Measurements from ENCODE around the gene TRIM3.

The TRIM3 gene

DNA sequence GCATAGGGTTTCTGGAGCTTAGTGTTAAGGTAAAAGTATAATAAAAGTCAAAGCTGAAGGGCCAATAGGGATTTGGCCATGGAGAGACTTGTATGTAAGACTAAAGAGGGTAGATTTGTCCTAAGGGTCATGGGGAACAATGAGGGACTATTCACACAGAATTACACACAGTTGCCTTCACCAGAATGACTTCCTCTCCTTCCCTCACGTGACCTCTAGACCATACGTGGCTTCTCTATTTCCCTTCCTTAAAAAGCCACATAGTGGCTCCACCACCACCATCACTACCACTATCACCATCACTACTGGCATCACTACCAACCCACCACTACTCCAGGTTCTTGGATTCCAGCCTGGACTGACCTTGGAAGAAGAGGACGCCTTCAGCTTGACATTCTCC, 35.7 kb downstream of the TRIM3 start:
- no peak for DNase-seq (ENCODE audit: low read depth)

DNA sequence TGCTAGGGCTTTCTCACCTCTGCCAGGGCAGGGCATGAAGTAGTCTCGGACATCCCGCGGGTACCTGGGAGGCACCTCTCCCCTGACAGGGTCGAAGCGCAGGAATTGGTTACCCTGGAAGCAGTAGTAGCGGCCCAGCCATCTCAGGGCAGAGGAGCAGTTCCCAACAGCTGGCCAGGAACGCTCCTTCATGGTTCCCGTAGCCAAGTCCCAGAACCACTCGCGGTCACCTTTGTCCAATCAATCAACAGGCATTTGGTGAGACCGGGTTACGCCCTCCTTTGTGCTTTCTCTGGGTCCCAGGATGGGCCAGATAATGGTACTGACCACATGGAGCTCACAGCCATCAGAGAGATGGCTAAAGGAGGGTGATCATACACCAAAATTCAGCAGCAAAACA, 36.3 kb downstream of the TRIM3 start:
- DNase-seq (ENCODE audit: low read depth): no peak

DNA sequence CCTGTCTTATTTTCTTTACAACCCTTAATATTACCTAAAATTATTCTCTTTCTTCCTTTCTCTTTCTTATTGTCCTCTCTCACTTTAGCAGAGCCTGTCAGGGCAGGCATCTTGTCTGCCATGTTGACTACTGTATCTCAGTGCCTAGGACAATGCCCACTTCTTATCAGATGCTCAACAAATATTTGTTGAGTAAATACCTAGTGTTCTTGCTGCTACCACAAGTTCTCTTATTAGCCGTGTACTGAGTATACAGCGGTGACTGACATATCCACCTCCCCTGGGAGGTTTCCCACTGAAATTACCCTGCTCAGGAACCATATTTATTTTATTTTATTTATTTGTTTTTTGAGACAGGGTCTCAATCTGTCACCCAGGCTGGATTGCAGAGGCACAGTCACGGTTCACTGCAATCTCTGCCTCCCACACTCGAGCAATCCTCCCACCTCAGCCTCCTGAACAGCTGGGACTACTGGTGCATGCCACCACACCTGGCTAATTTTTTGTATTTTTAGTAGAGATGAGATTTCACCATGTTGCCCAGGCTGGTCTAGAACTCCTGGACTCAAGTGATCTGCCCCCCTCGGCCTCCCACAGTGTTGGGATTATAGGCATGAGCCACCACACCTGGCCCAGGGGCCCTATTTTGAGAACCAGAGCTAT, 39.6 kb downstream of the TRIM3 start:
- DNase-seq (ENCODE audit: low read depth): no peak

DNA sequence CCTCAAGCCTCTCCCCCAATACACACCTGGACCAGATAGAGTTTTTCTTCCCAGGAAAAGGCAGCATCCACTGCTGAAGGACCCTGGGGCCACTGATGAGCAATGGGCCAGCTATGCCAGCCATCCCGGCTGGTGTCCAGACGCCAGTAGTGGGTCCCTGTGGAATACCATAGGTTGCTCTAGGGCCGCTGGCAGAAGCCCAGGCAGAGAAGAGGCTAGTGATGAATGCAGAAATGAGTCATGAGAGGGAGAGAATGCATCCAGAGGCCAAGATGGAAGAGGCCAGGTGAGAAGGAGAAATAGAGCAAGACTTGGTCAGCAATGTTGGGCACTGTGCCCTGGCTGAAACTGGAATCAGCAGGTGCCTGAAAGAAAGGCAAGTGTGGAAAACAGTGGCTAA, 41.9 kb downstream of the TRIM3 start:
- peak; percentile 70 for DNase-seq (ENCODE audit: low read depth)

DNA sequence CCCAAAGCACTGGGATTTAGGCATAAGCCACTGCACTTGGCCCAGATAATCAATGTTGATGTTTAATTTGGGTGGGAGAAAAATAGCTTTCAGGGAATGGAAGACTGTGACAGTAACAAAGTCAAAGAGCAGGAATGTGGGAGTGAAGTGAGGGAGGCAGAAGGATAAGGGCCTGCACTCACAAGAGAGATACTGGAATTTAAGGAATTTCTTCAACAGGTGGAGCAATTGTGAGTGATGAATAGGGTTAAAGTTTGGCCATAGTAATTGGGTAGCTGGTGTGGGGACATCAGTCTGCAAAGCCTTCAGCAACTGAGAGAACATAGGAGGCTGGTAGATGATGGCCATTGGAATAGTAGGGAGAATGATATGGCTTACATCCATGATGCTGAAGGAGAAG, 46.2 kb downstream of the TRIM3 start:
- no peak for DNase-seq (ENCODE audit: low read depth)

DNA sequence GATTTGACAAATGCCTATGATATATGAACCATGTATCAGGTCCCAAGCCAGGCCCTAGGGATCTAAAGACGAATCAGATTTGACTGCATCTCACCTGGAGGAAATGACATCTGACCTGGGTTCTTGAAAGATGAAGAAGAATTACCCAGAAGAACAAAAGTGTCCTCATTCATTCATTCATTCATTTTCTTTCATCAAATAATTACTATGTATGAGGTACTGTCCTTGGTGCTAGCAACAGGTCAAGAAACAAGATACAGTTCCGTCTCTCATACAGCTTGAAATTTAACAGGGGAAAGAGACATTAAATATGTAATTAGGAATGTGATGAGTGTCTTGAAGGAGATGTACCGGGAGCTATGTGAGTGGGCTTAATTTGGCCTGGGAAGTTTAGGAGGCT, 53.1 kb downstream of the TRIM3 start:
- DNase-seq (ENCODE audit: low read depth): no peak

DNA sequence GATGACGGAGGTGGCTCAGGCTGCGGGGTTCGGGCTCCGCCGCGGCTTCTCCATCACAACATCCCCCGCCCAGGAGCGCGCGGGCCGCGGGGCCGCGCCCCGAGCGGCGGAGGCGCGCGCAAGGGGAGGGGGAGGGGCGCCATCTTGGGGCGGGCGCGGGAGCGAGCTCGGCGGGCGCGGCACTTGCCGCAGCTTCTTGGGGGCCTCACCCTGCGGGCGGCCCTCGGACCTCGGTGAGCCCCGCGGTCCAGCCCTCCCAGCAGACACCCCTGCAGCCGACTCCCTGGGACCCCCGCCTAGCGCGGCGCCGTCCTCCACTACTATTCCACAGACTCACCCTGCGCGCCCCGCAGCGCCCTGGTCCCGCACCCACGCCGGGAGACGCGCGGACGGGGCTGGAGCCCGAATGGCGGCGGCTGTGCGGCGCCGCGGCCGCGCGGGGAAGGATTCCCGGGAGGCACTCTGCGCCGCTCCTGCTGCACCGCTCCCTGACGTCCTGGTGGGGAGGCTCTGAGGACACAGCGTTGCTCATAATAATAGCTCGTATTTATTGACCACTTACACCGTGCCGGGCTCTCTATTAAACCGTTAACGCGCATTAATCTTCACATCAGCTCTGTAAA, 54.6 kb downstream of the TRIM3 start, which contains the start of gene APBB1:
Gene APBB1 (minus strand): TSS at position 86 of the 623 bp plus-strand sequence. CDS start 7,747 bp downstream, outside the sequence.
- DNase-seq (ENCODE audit: low read depth): no peak

DNA sequence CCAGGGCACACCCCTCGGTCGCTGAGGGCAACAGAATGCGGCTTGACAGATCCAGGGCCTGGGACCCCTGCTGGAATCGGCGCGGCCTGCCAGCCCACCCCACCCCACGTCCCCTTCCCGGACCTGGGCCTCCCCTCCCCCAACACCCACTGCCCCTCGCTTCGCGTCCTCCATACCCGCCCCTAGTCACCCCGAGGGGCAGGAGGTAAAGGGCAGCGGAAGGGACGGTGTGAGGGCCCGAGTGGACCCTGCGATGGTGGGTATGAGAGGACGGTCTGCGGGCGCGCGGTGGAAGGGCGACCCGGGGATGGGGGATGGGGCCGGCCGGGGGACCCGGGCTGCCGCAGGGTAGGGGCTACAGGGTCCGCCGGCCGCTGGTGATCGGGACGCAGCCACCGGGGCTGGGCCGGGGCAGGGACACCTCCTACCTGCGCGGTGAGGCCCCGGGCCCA, 55.2 kb downstream of the TRIM3 start:
- no peak for DNase-seq (ENCODE audit: low read depth)

DNA sequence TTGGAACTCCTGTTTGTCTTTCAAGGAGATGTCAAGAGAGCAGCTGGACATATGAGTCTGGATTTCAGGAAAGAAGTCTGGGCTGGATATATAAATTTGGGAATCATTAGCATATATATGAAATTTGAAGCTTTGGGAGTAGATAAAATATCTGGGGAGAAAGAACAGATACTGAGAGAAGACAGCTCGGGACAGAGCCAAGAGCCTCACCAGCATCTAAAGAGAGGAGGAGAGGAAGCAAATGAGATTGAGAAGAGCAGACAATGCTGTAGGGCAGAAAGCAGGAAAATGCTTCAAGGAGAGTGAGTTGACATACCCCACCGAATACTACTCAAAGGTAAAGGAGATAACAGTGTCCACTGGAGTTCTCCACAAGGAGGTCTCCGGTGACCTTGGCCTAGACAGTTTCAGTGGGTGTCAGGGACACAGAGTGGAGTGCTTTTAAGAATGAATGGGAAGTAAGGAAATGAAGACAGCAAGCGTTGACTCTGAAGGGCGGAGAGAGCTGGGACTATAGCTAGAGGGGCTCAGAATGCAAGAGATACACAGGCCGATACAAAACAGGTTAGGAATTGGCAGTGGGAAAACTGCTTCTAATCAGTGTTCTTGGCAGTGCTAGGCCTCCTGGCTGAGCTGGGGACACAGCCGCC, 55.7 kb downstream of the TRIM3 start:
- DNase-seq (ENCODE audit: low read depth): no peak

DNA sequence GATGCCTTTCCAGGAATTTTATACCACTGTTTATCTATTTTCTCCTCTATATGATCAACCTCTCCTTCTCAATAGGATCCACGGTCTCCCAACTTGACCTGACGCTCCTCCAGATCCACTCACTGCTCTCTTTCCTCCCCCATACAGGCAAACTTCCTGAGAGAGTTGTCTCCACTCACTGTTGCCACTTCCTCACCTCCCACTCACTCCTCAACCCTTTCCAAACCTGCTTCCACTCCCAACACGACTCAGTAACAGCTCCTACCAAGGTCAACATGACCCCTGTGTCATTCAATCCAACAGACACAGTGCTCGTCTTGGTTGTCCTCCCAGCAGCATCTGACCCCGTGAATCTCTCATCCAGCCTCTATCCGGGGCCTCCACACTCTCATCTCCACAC, 57.9 kb downstream of the TRIM3 start:
- DNase-seq (ENCODE audit: low read depth): no peak

DNA sequence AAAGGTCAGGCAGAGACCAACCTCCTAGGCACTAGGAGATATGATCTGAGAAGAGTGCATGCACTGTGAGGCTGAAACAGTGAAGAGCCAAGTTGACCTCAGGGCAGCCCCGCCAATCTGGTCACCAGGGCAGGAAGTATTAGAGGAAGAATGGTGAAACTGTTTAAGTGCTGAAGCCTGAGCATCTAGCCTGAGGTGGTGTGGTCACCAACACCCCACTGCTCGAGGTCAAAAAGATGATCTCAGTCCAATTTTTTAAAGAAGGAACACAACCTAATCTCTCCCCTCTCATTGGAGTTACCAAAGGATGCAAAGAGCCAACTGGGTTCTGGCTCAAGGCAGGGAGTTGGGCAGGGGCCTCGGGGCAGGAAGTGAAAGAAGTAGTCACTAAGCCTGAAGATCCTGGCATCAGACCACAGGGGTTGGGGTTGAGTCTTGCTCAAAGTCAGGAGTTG, 58.8 kb downstream of the TRIM3 start:
- DNase-seq (ENCODE audit: low read depth): no peak

DNA sequence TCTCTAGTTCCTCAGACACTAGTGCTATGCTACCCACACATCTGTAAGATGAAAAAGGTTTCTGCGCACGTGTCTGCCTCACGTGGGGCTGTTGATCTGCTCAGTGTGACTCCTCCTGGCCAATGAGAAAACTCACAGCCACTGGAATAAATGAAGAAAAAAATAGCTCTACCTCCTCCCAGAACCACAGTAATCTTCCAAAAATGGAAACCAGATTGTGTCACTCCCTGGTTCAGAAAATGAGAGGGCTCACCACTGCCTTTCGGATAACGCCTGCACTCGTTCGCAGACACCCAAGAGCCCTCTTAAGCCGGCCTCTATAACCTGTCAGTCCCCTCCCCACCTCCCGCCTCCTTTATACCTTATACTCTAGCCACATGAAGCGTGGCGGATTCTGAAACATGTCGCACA, 59.9 kb downstream of the TRIM3 start:
- DNase-seq (ENCODE audit: low read depth): no peak

DNA sequence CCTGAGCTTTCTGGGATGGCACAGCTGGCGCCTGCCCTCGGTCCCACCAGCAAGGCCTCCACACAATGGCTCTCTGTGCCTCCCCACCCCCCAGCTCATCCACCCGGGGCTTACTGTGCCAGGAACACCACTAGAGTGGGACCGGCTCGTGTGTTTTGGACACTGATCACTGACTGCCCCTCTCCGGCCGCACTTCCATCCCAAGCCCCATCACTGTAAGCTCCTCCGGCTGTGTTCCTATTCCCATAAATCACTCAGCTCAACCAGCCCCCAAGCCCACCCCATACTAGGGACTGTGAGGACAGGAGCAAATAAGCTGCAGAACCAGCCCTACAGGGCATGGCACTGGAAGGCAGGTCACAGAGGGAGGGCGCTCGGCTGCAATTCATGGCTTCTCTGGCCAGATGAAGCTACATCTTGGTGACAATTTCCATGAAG, 62.1 kb downstream of the TRIM3 start:
- no peak for DNase-seq (ENCODE audit: low read depth)

DNA sequence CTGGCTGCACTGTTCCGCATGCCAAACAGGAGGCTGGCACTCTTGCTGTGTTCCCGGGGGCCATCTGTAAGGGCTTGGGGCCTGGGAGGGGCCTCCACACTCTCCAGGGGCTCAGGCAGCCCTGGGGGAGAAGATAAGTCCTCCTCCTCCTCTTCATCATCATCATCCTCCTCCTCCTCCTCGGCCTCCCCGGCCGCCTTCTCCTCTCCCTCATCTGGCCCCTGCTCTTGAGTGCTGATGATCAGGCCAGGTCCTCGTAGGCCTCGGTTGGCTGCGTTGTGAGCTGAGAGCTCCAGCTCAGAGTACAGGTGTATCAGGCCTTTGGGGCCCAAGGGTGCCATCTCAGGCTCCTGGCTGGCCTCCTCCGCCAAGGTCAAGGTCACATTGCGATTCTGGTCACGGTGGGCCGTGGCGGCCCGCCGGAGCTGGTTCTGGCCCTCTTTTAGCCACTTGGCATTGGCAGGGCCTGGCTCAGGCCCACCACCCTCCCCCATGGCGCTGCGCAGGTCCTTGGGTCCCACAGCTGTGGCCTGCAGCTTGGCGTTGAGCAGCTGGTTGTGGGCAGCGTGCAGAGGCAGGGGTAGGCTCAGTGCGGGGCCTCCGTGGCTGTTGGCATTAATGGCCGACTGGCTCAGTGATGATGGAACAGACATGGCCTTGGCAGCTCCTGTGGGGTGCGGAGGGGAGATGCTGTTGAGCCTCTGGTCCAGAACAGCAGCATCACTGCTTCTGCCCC, 62.9 kb downstream of the TRIM3 start:
- DNase-seq (ENCODE audit: low read depth): no peak

DNA sequence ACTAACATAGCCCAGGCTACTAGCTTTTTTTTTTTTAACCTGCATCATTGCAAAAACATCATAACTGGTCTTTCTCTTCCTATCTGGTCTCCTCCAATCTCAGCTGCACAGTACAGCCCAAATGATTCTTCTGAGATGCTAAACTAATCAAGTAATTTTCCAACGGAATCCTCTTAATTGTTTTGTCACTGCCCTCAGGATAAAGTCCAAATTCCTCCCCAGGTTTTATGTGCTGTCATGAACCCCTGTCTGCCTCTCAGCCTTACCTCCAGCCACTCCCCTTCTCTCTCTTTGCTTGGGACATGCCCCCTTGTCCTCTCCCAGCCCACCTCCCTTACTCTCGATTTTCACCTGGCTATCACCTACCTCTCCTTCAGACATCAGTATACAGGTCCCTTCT, 67.4 kb downstream of the TRIM3 start:
- no peak for DNase-seq (ENCODE audit: low read depth)

DNA sequence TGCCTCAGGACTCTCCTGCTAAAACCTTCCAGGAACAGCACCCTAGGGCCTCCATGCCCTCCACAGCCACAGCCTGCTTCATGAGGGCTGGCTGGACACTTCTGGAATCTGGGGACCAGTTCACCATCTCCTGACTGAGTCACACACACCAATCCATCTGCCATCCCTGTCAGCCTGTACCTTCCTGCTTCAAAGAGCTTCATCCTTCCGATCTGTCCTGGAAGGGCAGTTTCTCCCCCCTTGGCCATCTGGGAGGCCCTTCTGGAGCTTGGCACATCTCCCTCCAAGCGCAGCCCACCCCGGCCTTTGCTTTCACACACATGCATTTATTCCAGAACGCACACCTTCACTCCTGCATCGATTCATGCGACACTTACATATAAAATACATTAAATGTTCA, 67.9 kb downstream of the TRIM3 start:
- no peak for DNase-seq (ENCODE audit: low read depth)

DNA sequence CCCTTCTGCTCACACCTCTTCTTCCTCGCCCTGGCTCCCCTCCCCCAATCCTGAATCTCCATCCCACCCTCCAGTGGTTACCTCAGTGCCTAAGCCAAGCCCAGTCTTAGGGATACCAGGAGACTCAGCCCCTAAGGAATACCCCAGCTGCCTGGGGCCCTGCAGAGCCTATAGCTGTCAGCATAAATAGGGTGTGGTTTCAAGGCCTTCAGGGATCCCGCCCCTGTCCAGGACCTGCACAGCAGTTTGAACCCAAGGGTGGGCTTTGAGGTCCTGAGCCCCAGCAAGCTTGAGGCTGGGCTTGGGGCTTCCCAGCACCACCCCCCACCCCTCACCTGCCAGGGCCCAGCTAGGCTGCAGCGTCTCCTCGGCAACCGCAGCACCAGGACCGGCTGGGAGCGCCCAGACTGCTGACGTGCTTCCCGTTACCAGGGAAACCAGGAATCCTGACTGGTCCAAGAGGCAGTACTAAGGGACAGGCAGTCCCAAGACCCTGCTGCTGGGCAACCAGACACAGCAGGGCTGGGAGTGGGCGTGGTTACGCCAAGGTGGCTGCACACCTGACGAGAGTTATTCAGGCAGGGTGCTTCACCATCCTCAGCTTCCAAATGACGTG, 68.6 kb downstream of the TRIM3 start:
- no peak for DNase-seq (ENCODE audit: low read depth)

DNA sequence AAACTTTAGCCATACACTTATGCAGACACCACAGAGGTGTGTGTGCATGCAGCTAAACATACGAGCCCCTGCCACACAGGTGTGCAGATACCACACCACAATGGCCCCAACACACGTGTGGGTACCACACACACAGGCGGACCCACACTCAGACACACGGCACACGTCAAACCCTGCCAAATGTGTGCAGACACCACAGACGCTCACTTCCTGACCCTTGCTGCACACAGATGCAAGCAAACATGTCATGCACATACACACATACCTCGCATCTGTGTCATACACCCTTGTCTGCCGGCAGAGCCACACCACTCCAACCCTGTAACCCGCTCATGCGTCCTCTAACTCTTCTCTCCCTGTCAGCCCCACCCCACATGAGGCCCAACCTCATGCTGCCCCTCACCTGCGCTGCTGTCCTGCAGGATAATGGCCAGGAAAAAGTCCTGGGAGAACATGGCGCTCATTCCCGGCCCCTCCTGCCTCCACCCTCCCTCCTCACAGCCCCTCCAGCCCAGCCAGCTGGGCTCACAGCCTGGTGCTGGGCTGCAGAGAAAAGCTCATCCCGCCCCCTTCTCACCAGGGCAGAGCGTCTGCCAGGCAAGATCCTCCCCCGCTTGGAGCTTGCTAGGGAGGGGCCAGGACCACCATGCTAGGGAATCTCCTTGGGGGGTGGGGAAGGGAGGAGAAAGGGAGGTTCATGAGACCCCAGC, 69.2 kb downstream of the TRIM3 start:
- DNase-seq (ENCODE audit: low read depth): no peak

DNA sequence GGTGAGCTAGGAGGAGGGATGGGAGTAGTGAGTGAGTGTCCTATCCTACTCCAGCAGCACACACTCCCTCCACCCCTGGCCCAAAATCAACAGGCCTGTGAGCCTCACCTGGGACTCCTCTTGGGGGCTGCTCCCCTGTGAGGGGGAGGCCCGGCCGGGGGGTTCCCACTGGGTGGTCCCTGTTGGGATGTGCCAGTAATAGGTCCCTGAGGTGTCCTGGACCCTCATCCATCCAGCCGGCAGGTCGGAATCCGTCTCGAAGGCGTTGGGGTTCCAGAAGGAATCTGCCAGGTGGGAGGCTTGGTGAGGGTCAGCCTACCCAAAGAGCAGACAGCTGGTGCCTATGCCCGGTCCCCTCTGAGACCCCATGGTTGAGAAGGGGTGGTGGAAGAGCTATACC, 70.2 kb downstream of the TRIM3 start:
- DNase-seq (ENCODE audit: low read depth): no peak

DNA sequence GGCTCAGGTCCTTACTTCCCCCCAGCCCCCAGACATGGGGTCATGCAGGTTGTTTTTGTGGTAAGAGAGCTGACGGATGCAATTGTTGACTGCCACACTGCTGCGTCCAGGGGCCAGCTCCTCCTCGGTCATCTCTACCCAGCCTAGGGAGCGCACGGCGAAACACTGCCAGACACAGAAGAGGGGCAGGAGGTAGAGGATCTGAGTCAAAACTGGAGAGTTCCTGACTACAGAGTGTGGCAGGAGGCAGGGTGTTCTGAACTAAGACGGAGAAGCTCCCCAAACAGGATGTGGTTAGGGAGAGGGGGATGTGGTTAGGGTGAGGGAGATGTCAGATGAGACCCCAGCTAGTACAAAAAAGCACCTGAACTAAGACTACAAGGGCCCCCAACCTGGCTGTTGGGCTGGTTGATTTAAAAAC, 71.2 kb downstream of the TRIM3 start:
- no peak for DNase-seq (ENCODE audit: low read depth)

DNA sequence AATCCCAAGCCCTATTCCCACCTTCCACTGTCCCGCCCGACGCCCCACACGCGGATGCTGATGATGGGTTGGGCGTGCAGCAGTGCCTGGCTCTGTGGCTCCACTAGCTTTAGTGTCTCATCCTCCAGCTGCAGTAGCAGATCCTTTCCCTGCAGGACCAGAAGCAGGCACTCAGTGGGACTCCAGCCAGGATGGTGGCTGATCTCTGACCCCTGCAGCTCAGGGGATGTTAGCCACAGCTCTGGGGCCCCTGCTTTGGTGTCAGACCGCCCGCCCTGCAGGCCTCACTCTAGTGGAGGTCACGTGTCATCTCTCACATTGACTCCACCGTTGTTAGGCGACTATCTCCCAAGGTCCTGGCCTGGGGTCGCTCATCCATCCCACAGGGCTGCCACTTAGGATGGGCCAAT, 71.7 kb downstream of the TRIM3 start:
- DNase-seq (ENCODE audit: low read depth): no peak
